Smooth muscle cell (in vitro differentiated cells): ENCODE measurements around the gene HES6. TPM values are rescaled to one million over a fixed set of nuclear protein-coding genes. Genes with fewer than 3 reads are reported as not detected.
"Not testable (repeated sequence)": the region's sequence is repeated elsewhere in the genome, so short reads cannot be mapped to it uniquely, and the experiment has no call there.

ENCODE experiments used
- DNase-seq: peaks from one replicate; lab custom pipeline; 2025; ENCODE audit not compliant: unreplicated experiment; lab: John Stamatoyannopoulos, UW
- H2AFZ ChIP-seq: fragments of 200-600 bp; sonication (generic); 2 replicates; pipeline ENCODE4 v1.6.0; 2016; ENCODE audit warnings: antibody characterized with exemption, low read depth, mild to moderate bottlenecking
- H3F3A ChIP-seq: fragments of 200-600 bp; sonication (generic); 2 replicates; pipeline ENCODE4 v1.6.0; 2017; ENCODE audit warnings: antibody characterized with exemption, low read depth
- H3K27ac ChIP-seq: fragments of 200-600 bp; sonication (generic); 2 replicates; pipeline ENCODE4 v1.5.1; 2016; ENCODE audit warnings: low read depth, mild to moderate bottlenecking
- H3K27me3 ChIP-seq: fragments of 200-600 bp; sonication (generic); 2 replicates; pipeline ENCODE4 v1.6.1; 2016; ENCODE audit warnings: low read depth, mild to moderate bottlenecking
- H3K36me3 ChIP-seq: fragments of 200-600 bp; sonication (generic); 2 replicates; pipeline ENCODE4 v1.5.1; 2016; ENCODE audit warnings: low read depth
- H3K4me1 ChIP-seq: fragments of 200-600 bp; sonication (generic); 2 replicates; pipeline ENCODE4 v1.5.1; 2016; ENCODE audit warnings: low read depth
- H3K4me2 ChIP-seq: fragments of 200-600 bp; sonication (generic); 2 replicates; pipeline ENCODE4 v1.6.0; 2016; ENCODE audit warnings: mild to moderate bottlenecking
- H3K4me3 ChIP-seq: fragments of 200-600 bp; sonication (generic); 2 replicates; pipeline ENCODE4 v1.5.1; 2016; ENCODE audit warnings: mild to moderate bottlenecking
- H3K79me2 ChIP-seq: fragments of 200-600 bp; sonication (generic); 2 replicates; pipeline ENCODE4 v1.6.0; 2016; ENCODE audit warnings: low read depth, mild to moderate bottlenecking
- H3K9ac ChIP-seq: fragments of 200-600 bp; sonication (generic); 2 replicates; pipeline ENCODE4 v1.6.0; 2016; ENCODE audit warnings: low read depth
- H3K9me3 ChIP-seq: fragments of 200-600 bp; sonication (generic); replicated peaks from 2 replicates; pipeline ENCODE4 v1.5.1; 2016; ENCODE audit warnings: low read depth
- H4K20me1 ChIP-seq: fragments of 200-600 bp; sonication (generic); 2 replicates; pipeline ENCODE4 v1.6.0; 2016; ENCODE audit warnings: low read depth
- CTCF ChIP-seq: fragments of 200-600 bp; sonication (generic); IDR thresholded peaks from 2 replicates; pipeline ENCODE4 v1.5.1; 2017; ENCODE audit warnings: borderline replicate concordance, mild to moderate bottlenecking, antibody characterized with exemption; ENCODE audit not compliant: insufficient read depth, poor library complexity, severe bottlenecking
- WGBS: methylation state at CpG from one replicate; pipeline ENCODE4 v1.1.7; 2016; ENCODE audit warnings: low lambda C conversion rate; 5-methylcytosine and 5-hydroxymethylcytosine counted together
- polyA plus RNA-seq: library from polyadenylated mRNA; unstranded; fragments of >200 nt; fragmentation: Nextera tagmentation; extraction: Ambion mirVana; gene quantifications from 2 replicates; pipeline ENCODE4 v1.2.1, GENCODE V29; 2016
- total RNA-seq: library from RNA; depleted of rRNA; stranded (reverse); fragments of >200 nt; gene quantifications from 2 replicates; pipeline ENCODE4 v1.2.3, GENCODE V29; 2014

The HES6 gene
- total and polyA plus RNA-seq, 2 experiments from 2014 or later = 0.81 to 2.7 TPM

DNA sequence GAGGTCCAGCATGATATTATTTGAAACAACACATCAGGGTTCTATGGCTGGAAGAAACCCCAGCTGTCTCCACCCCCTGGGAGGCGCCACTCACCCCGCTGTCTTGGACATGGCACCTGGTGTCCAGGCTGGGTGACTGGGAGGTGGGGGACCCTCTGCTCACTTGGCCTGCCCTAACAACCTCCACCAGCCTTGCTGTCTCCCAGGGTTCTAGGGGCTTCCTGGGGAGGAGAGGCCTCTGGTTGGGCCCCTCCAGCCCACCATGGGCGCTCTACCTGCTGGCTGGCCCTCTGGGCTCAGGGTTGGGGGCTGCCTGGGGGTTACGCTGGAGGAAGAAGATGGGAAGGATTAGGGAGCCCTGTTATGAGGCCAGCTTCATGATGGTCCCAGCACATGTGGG lies 32.3 kb upstream of the HES6 start:
- no peak overlapping the region for H2AFZ ChIP-seq
- H3K4me2 ChIP-seq = no peak overlapping the region
- H3K9ac ChIP-seq = no peak overlapping the region

GRCh38 chr2:238271686-238272085 lies 31.8 kb upstream of the HES6 start:
- not testable (repeated sequence) for H3K27ac ChIP-seq, DNase-seq, H3K4me3 ChIP-seq, H3K4me2 ChIP-seq, H3K9me3 ChIP-seq, H3K9ac ChIP-seq, H3K79me2 ChIP-seq, H2AFZ ChIP-seq, H3K4me1 ChIP-seq, H3K27me3 ChIP-seq, H4K20me1 ChIP-seq, H3F3A ChIP-seq, H3K36me3 ChIP-seq
- WGBS = 58% methylated on average over 8 of the region's 8 CpGs

More for the DNA sequence above, 32.3 kb upstream of the HES6 start:
- Histone ChIP-seq H3K4me3 (no peak overlapping the region), H3K27me3 (no peaks in the 10 kb centered on the region), H3K9me3 (no peaks in the 10 kb centered on the region), H3K36me3 (peaks cover 10% of the 10 kb centered on the region), H4K20me1 (peaks cover under 1% of the 10 kb centered on the region), H3F3A (no peaks in the 10 kb centered on the region), H3K27ac (no peak overlapping the region), H3K4me1 (no peaks in the 10 kb centered on the region), H3K79me2 (no peaks in the 10 kb centered on the region)
- no peak for TF ChIP-seq CTCF
- WGBS = 98% methylated on average over 4 of the region's 4 CpGs
- DNase-seq = no peak

GRCh38 chr2:238271061-238271554 lies 31.3 kb upstream of the HES6 start:
- H3K36me3 ChIP-seq = peaks cover 10% of the 10 kb centered on the region
- DNase-seq = no peak
- H3K4me2 ChIP-seq = no peak overlapping the region
- no peak overlapping the region for H3K27ac ChIP-seq
- no peaks in the 10 kb centered on the region for H3K79me2 ChIP-seq
- no peaks in the 10 kb centered on the region for H3K27me3 ChIP-seq
- WGBS = 94% methylated on average over 13 of the region's 13 CpGs
- no peak overlapping the region for H2AFZ ChIP-seq
- no peaks in the 10 kb centered on the region for H3K9me3 ChIP-seq
- H3K4me1 ChIP-seq = no peaks in the 10 kb centered on the region
- no peak overlapping the region for H3K4me3 ChIP-seq
- H3K9ac ChIP-seq = no peak overlapping the region
- TF ChIP-seq CTCF = no peak
- H4K20me1 ChIP-seq = no peaks in the 10 kb centered on the region
- H3F3A ChIP-seq = no peaks in the 10 kb centered on the region

DNA sequence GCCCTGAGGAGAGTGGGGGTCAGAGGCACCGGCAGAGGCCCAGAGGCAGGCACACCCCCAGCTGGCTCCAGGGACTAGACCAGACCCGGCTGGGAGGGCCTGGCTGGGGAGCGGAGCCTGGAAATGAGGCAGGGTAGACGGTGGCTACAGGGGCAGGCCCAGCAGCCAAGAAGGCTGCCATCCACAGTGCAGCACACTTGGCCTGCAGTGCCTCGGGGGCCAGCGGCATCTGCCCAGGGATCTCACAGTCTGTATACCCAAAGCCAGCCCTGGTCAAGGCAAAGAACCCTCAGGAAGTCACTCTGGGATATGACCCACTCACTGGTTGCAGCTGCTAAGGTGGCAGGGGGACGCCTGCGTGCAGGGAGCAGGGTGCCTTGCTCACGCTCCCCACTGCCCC lies 30.8 kb upstream of the HES6 start:
- H2AFZ ChIP-seq = no peak overlapping the region
- no peaks in the 10 kb centered on the region for H3K27me3 ChIP-seq
- H3K4me1 ChIP-seq = no peaks in the 10 kb centered on the region
- no peaks in the 10 kb centered on the region for H4K20me1 ChIP-seq
- no peak overlapping the region for H3K27ac ChIP-seq
- no peak overlapping the region for H3K4me3 ChIP-seq
- DNase-seq = no peak
- WGBS = 88% methylated on average over 9 of the region's 9 CpGs
- no peak for TF ChIP-seq CTCF
- H3K79me2 ChIP-seq = no peaks in the 10 kb centered on the region
- peaks cover 9% of the 10 kb centered on the region for H3K36me3 ChIP-seq
- H3K9me3 ChIP-seq = no peaks in the 10 kb centered on the region
- H3F3A ChIP-seq = no peaks in the 10 kb centered on the region
- H3K9ac ChIP-seq = no peak overlapping the region
- no peak overlapping the region for H3K4me2 ChIP-seq
